NT2/D1 (cell line): Measurements from ENCODE around the gene UGT2B10.

Experiments used
- SUZ12 ChIP-seq: IDR thresholded peaks from 2 replicates; pipeline ENCODE4 v1.6.1; 2011; ENCODE audit not compliant: insufficient read length, insufficient read depth; ENCODE audit errors: extremely low read depth
- ZNF274 ChIP-seq: IDR thresholded peaks from 2 replicates; pipeline ENCODE4 v1.6.1; 2011; ENCODE audit warnings: mild to moderate bottlenecking, low read depth, low read length

DNA sequence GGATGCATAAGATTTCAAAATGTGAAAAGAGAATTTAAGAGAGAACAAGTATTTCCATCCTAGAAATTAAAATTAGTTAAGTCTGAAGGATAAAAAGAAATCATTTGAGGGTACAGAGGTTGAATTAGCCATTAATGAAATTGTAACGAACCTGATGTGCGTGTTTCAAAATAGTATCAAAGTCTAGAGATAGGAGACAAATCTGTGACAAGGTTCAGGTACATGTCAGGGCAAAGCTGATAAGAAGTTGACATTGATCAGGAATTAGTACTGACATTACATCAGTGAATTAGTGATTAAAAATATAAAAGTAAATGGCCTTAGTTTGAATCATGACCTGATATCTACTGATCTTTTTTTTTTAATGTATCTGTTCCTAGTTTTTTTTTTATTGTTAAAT lies 62.3 kb downstream of the UGT2B10 start:
- TF ChIP-seq ZNF274 (no peak), SUZ12 (no peak)
